NCI-H774 (cell line): Measurements from ENCODE around the gene KRT17.
"Not testable (repeated sequence)": the region's sequence is repeated elsewhere in the genome, so short reads cannot be mapped to it uniquely, and the experiment has no call there.

Experiments used
- DNase-seq: peaks from one replicate; lab custom pipeline; 2025; lab: John Stamatoyannopoulos, UW

Gene KRT17

DNA sequence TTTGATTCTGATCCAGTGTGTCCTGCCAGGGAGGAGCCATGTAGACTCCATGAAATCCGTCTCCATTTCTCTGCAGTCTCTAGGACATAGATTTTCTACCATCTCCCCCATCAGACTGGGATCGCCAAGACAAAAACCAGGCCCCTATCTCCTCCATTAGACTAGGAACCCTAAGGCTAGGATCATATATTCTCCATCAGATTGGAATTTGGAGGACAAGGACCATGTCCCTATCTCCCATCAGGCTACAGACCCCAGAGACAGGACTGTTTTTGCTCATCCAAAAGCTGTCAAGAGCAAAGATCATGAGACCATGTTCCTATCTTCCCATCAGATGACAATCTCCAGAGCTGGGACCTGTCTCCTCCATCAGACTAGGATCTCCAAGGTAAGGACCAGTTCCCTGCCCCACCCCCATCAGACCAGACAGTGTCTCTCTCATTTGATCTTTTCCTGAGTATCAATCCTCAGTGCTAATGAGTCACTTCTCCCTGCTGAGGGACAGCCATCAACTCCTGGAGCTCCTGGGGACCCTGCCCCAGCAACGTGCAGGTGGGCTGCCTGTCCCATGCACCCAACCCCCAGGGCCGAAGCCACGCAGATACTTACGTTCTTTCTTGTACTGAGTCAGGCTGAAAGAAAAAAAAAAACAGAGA lies 4.3 kb downstream of the KRT17 start:
- DNase-seq, result not testable (repeated sequence)

- no peak for DNase-seq
Observed at GRCh38 chr17:41619036-41619926, 5.1 kb downstream of the KRT17 start.

DNA sequence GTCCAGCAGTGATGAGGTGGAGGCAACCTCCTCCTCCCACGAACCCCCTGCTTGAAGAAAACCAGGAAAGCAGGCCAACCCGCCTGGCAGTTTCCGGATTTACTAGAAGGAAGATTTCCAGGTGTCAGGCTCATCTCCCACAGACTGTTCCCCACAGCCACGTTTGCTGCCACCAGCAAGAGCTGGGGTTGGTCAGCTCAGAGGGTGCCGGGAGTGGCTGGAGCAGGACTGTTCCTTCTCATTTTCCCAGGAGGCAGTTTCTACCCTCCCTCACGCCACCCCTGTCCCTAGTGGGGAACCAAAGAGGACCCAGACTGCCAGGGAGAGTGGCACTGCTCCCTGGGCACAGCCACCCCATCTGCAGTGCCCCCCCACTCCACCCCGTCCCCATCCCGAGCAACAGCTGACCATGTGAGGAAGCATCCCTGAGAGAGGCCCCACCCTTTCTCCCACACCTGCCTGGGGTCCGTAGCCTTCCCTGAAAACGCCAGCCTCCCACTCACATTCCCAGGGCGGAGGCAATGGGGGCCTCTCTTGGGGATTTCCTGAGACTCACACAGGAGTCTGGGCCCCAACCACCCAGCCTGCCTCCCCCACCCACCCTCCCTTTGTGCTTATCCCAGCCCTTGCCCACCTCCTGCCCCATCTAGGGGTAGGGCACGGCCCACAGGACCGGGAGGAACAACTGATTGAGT lies 5.9 kb downstream of the KRT17 start:
- DNase-seq, result no peak

GRCh38 chr17:41617698-41618097 lies 6.7 kb downstream of the KRT17 start:
- DNase-seq, result no peak

GRCh38 chr17:41617136-41617535 lies 7.2 kb downstream of the KRT17 start:
- DNase-seq, result no peak

- DNase-seq, result not testable (repeated sequence)
Observed at GRCh38 chr17:41616486-41616885, 7.9 kb downstream of the KRT17 start.

DNA sequence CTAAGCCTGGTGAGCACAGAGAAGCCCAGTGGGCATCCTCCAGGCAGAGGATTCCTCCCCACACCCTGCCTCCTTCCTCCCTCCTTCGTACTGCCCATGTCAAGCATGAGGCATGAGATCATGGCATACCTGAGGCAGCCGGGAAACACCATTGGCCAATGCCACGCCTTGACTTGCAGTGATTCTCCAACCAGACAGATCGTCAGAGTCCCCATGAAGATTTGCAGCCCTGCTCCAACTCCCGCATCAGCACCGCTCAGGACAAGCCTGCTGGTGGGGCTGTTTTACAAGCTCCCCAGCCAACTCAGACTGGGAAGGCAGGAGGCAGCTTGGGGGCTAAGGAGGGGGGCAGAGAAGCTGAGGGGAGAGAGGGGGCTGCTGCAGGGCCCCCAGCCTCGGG lies 8.9 kb downstream of the KRT17 start:
- DNase-seq, result no peak

DNA sequence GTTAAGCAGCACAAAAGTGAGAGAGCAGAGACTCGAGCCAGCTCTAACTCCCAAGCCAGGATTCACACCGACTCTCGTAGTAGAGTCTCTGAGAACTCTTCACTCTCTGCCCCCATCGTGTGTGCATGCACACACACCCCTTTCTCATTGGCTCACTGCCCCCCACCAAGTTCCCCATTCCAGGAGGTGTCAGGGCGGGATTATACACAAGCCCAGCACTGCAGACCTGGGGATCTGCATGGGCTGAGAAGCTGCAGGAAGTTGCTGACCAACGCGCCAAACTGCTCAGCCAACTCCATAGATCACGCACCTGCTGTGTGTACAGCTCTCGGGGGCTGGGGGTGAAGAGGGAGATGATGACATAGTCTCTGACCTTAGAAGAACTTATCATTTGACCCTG lies 9.6 kb downstream of the KRT17 start:
- not testable (repeated sequence) for DNase-seq

DNA sequence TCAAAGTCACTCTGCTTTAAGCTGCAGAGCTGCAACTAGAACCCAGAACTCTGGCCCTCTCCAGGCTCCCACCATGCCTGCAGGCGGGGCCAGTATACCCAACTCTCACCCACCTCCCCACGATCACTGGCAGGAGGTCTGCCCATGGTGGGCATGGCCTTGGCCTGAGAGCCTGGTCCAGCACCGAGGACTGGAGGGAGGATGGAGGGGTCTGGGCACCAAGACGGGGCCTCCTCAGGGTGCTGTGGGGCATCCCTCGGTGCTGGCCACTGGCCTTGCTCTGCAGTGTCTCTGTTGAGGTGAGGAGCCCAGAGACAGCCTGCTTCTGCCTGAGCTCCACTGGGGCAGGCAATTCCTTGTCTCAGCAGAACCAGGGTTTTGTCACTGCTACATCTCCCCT lies 10.3 kb downstream of the KRT17 start:
- no peak for DNase-seq

GRCh38 chr17:41613277-41614082 lies 10.9 kb downstream of the KRT17 start:
- DNase-seq, result no peak

GRCh38 chr17:41612376-41613160 lies 11.8 kb downstream of the KRT17 start, which contains the start of gene KRT16:
Gene KRT16, minus strand, starts transcription at chr17:41612767. Its CDS starts 79 bp downstream, at chr17:41612688.
- not testable (repeated sequence) for DNase-seq

- DNase-seq, result no peak
Observed at GRCh38 chr17:41610965-41611640, 13.3 kb downstream of the KRT17 start.

GRCh38 chr17:41610061-41610517 lies 14.3 kb downstream of the KRT17 start:
- not testable (repeated sequence) for DNase-seq

DNA sequence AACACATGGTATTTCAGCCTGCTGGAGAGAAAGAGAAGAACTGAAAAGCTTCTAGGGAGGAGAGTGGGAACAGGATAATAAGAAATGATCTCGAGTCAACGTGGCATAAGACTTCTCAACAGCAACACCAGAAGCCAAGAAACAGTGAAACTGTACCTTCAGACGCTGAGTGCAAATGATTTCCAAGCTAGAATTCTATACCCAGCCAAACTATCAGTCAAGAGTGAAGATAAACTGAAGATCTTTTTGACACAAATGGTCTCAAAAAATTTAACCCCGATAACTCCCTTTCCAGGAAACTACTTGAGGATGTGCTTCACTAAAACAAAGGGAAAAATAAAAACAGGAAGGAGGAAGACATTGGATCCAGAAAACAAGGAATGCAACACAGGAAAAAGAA lies 17.4 kb downstream of the KRT17 start:
- DNase-seq, result not testable (repeated sequence)

DNA sequence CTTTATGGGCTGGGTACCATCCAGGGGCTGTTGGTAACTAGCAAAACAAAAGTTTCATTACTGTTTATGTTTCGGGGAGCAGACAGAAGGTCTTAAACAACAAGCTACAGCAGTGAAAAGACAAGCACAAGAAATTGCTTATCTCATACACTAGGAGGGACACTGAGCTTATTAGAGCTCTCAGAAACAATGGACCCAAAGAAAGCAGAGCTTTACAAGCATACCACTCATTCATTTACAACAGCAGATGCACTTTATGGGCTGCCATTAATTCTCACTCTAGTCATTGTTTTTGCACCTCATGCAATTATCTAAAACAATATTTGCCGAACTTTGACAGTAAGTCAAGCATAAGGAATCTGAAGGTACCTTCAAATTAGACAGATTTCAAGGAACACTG lies 21.9 kb downstream of the KRT17 start:
- DNase-seq, result no peak

DNA sequence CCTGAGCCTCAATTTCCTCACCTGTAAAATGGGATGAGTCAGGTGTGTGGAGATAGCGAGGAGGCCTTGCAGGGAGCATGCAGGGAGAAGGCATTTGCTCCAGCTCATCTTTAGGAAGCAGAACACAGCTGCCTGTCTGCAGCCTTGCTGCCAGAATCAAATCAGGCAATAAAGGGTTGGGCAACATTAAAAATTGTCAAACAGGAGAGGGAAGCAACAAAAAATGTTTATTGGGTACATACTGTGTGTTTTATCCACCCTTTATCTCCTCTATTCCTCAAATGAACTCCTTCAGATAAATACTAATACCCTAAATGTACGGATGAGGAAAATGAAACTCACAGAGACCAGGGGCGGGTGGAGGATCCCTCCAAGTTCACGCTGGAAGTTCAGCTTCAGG lies 24.1 kb downstream of the KRT17 start:
- no peak for DNase-seq

DNA sequence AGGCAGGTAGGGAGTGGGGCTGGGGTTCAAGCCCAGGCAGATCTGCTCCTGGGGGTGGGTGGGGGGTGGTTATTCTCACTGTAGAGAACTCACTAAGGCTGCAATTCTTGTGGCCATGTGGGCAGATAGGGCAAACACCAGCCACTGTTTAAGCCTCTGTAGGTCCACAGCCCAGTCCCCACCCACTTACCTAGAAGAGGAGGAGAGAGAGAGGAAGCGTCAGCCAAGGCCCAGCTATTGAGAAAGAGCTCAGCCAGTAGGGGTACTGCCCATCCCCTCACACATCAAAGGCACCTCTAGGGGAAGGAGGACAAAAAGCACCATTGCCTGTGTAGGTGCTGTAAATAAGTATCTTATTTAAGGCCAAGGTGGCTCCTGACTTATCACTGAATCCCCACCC lies 24.7 kb downstream of the KRT17 start:
- DNase-seq, result no peak

- no peak for DNase-seq
Observed at GRCh38 chr17:41595585-41595984, 28.8 kb downstream of the KRT17 start.

- DNase-seq, result no peak
Observed at GRCh38 chr17:41594363-41594915, 29.9 kb downstream of the KRT17 start.
